ENCODE results near the gene RAB11A. TPM values are rescaled to one million over a fixed set of nuclear protein-coding genes. Genes with fewer than 3 reads are reported as not detected.

The RAB11A gene
- total and polyA plus RNA-seq, 2 experiments from 2014 or later, result 163 to 259 TPM

- DNase-seq (ENCODE audit: low read depth in 1 of 2, low spot score in 1 of 2), result no peak
- H3K9me3 ChIP-seq (ENCODE audit: low read depth), result no peaks in the 10 kb centered on the region
- H3K27ac ChIP-seq, result no peak overlapping the region
- H3K27me3 ChIP-seq, result no peaks in the 10 kb centered on the region
- H3K36me3 ChIP-seq, result no peaks in the 10 kb centered on the region
- no peak overlapping the region for H3K4me3 ChIP-seq
- no peak for TF ChIP-seq CTCF (IDR thresholded peaks at IDR 0.05; ENCODE audit: low read depth, low read length)
- no peaks in the 10 kb centered on the region for H3K4me1 ChIP-seq (ENCODE audit: low read depth)
Observed at GRCh38 chr15:65918357-65918920, 49.1 kb downstream of the RAB11A start.

GRCh38 chr15:65918945-65919344 is 49.7 kb downstream of the RAB11A start:
- Histone ChIP-seq H3K4me1 (ENCODE audit: low read depth) (no peaks in the 10 kb centered on the region), H3K27ac (no peak overlapping the region), H3K4me3 (no peak overlapping the region), H3K36me3 (no peaks in the 10 kb centered on the region), H3K9me3 (ENCODE audit: low read depth) (no peaks in the 10 kb centered on the region), H3K27me3 (no peaks in the 10 kb centered on the region)
- no peak for TF ChIP-seq CTCF (IDR thresholded peaks at IDR 0.05; ENCODE audit: low read depth, low read length)
- DNase-seq (ENCODE audit: low read depth in 1 of 2, low spot score in 1 of 2), result no peak

GRCh38 chr15:65919353-65919752 is 50.1 kb downstream of the RAB11A start:
- Histone ChIP-seq H3K9me3 (ENCODE audit: low read depth) (no peaks in the 10 kb centered on the region), H3K4me3 (no peak overlapping the region), H3K36me3 (no peaks in the 10 kb centered on the region), H3K27me3 (no peaks in the 10 kb centered on the region), H3K4me1 (ENCODE audit: low read depth) (no peaks in the 10 kb centered on the region), H3K27ac (no peak overlapping the region)
- DNase-seq (ENCODE audit: low read depth in 1 of 2, low spot score in 1 of 2), result no peak
- TF ChIP-seq CTCF (IDR thresholded peaks at IDR 0.05; ENCODE audit: low read depth, low read length), result no peak

- no peaks in the 10 kb centered on the region for H3K4me1 ChIP-seq (ENCODE audit: low read depth)
- no peak for TF ChIP-seq CTCF (IDR thresholded peaks at IDR 0.05; ENCODE audit: low read depth, low read length)
- H3K4me3 ChIP-seq, result no peak overlapping the region
- H3K27ac ChIP-seq, result no peak overlapping the region
- DNase-seq (ENCODE audit: low read depth in 1 of 2, low spot score in 1 of 2), result no peak
- no peaks in the 10 kb centered on the region for H3K36me3 ChIP-seq
- no peaks in the 10 kb centered on the region for H3K9me3 ChIP-seq (ENCODE audit: low read depth)
- no peaks in the 10 kb centered on the region for H3K27me3 ChIP-seq
Observed at GRCh38 chr15:65920121-65920520, 50.8 kb downstream of the RAB11A start.

GRCh38 chr15:65920825-65921309 is 51.6 kb downstream of the RAB11A start:
- no peak for TF ChIP-seq CTCF (IDR thresholded peaks at IDR 0.05; ENCODE audit: low read depth, low read length)
- H3K4me1 ChIP-seq (ENCODE audit: low read depth), result no peaks in the 10 kb centered on the region
- no peak for DNase-seq (ENCODE audit: low read depth in 1 of 2, low spot score in 1 of 2)
- no peaks in the 10 kb centered on the region for H3K27me3 ChIP-seq
- H3K27ac ChIP-seq, result no peak overlapping the region
- no peaks in the 10 kb centered on the region for H3K9me3 ChIP-seq (ENCODE audit: low read depth)
- no peak overlapping the region for H3K4me3 ChIP-seq
- no peaks in the 10 kb centered on the region for H3K36me3 ChIP-seq
